Measurements from ENCODE around the gene ZSWIM3.

DNA sequence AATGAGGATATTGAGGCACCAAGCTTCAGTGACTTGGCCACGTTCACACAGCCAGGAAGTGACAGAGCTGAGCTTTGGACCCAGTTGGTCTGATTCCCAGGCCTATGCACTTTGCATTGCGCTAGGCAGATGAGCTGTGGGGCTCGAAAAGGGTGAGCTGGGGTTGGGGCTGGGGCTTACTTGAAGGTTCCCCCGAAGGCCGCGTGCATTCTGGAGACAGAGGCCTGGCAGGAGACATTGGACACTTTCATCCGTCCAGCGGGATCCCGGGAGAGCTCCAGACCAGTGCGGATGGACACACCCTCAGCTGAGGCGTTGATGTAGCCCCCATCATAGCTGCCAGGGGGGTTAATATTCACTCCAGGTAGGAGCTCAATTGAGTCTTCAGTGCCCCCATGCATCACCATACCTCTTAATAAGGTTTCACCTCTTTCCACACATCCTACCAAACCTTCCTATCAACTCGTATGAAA is 52.0 kb downstream of the ZSWIM3 start:
- TF ChIP-seq CTCF (IDR thresholded peaks at IDR 0.05) (no peak), POLR2A (IDR thresholded peaks at IDR 0.05) (no peak)
